ENCODE results near the gene TBC1D22B.

DNA sequence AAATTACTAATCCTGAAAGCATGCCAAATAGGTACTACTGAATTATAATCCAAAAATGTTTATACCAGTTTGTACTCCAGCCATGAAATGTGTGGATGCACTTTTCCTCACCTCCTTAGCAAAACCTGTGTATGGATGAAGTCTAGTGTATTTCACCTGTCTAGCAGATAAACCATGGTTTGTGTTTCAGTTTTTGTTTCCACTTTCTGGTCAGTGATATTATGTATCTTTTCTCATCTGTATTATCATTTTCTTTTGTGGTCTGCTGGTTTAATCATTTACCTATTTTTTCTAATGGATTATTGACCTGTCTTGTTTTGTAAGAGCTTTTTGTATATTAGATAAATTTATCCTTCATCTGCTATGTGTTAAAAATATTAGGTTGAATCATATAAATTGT lies 41.4 kb downstream of the TBC1D22B start:
- TF ChIP-seq, protein P1, sequence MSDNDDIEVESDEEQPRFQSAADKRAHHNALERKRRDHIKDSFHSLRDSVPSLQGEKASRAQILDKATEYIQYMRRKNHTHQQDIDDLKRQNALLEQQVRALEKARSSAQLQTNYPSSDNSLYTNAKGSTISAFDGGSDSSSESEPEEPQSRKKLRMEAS (IDR thresholded peaks at IDR 0.05) = no peak
- TF ChIP-seq, protein P2, sequence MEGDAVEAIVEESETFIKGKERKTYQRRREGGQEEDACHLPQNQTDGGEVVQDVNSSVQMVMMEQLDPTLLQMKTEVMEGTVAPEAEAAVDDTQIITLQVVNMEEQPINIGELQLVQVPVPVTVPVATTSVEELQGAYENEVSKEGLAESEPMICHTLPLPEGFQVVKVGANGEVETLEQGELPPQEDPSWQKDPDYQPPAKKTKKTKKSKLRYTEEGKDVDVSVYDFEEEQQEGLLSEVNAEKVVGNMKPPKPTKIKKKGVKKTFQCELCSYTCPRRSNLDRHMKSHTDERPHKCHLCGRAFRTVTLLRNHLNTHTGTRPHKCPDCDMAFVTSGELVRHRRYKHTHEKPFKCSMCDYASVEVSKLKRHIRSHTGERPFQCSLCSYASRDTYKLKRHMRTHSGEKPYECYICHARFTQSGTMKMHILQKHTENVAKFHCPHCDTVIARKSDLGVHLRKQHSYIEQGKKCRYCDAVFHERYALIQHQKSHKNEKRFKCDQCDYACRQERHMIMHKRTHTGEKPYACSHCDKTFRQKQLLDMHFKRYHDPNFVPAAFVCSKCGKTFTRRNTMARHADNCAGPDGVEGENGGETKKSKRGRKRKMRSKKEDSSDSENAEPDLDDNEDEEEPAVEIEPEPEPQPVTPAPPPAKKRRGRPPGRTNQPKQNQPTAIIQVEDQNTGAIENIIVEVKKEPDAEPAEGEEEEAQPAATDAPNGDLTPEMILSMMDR (IDR thresholded peaks at IDR 0.05) = no peak
- TF ChIP-seq ESRRA (IDR thresholded peaks at IDR 0.05; ENCODE audit: borderline replicate concordance, low read length) (no peak), CHD4 (IDR thresholded peaks at IDR 0.05; ENCODE audit: borderline replicate concordance) (no peak), CEBPB (IDR thresholded peaks at IDR 0.05) (no peak), FOSL2 (IDR thresholded peaks at IDR 0.05) (no peak), FOSL2 (CRISPR knock-in tag; IDR thresholded peaks at IDR 0.05) (no peak), POLR2A (IDR thresholded peaks at IDR 0.05; ENCODE audit: low read length) (no peak), NPAS2 (CRISPR knock-in tag; IDR thresholded peaks at IDR 0.05; ENCODE audit: borderline replicate concordance) (no peak)
